Activated CD8-positive, alpha-beta T cell treated with anti-CD3 and anti-CD28 coated beads, Interleukin-2, amount 10 ng/mL, durations not matched to agents 7 days and 5 days (primary cell): ENCODE results near the gene ZNF346. TPM values are rescaled to one million over a fixed set of nuclear protein-coding genes. Genes with fewer than 3 reads are reported as not detected.

Experiments
- ATAC-seq: fragments of 150-1000 bp; cut with Tn5 transposase; one replicate; pipeline ENCODE4 v1.10.0; 2021; ENCODE audit warnings: moderate library complexity
- CTCF ChIA-PET: fragments of 350-600 bp; sonication (Branson Sonifier 250); formaldehyde crosslinking; loops from one replicate; lab custom pipeline; 2021; ENCODE audit warnings: antibody characterized with exemption; lab: Charles Lee
- POLR2A ChIA-PET: fragments of 350-600 bp; sonication (Branson Sonifier 250); formaldehyde crosslinking; loops from one replicate; lab custom pipeline; 2021; ENCODE audit warnings: antibody characterized with exemption; lab: Charles Lee
- DNase-seq: peaks from one replicate; pipeline ENCODE4 v3.0.0-alpha.2; 2020
- H3K27ac Mint-ChIP-seq: one replicate; pipeline ENCODE4 v1.8.0; 2021; ENCODE audit warnings: mild to moderate bottlenecking, mixed read lengths
- H3K27me3 Mint-ChIP-seq: one replicate; pipeline ENCODE4 v1.8.0; 2021; ENCODE audit warnings: low read depth, mixed read lengths
- H3K36me3 Mint-ChIP-seq: one replicate; pipeline ENCODE4 v1.8.0; 2021; ENCODE audit warnings: low read depth, mixed read lengths
- H3K4me1 Mint-ChIP-seq: one replicate; pipeline ENCODE4 v1.8.0; 2021; ENCODE audit warnings: low read depth, mixed read lengths
- H3K4me3 Mint-ChIP-seq: one replicate; pipeline ENCODE4 v1.8.0; 2021; ENCODE audit warnings: mild to moderate bottlenecking, mixed read lengths
- H3K9me3 Mint-ChIP-seq: one replicate; pipeline ENCODE4 v1.8.0; 2022; ENCODE audit warnings: mixed read lengths; ENCODE audit not compliant: insufficient read depth
- total RNA-seq, 2 experiments: library from RNA; stranded (reverse); gene quantifications; one replicate each; pipeline ENCODE4 v1.2.3, GENCODE V29; 2021

Gene ZNF346
- total RNA-seq, 2 experiments from 2014 or later, result 25.1 to 29.8 TPM

GRCh38 chr5:177015156-177015555 is 7.3 kb upstream of the ZNF346 start:
- H3K9me3 Mint-ChIP-seq, result no peaks in the 10 kb centered on the region
- CTCF ChIA-PET, result interaction anchor here (0.8 kb wide), 1 partner anchor 354 kb away, joined by 3 read pairs; no protein-coding TSS in a partner anchor
- H3K27me3 Mint-ChIP-seq, result no peaks in the 10 kb centered on the region
- no peak overlapping the region for H3K27ac Mint-ChIP-seq
- H3K4me1 Mint-ChIP-seq, result peaks cover 2% of the 10 kb centered on the region
- ATAC-seq (no peak), DNase-seq (no peak)
- H3K36me3 Mint-ChIP-seq, result no peaks in the 10 kb centered on the region
- H3K4me3 Mint-ChIP-seq, result no peak overlapping the region
- POLR2A ChIA-PET, result no interaction called here

GRCh38 chr5:177018341-177018740 is 4.2 kb upstream of the ZNF346 start:
- ChIA-PET CTCF (no interaction called here), POLR2A (no interaction called here)

GRCh38 chr5:177020033-177020432 is 2.5 kb upstream of the ZNF346 start:
- DNase-seq (no peak), ATAC-seq (no peak)
- peaks cover 14% of the 10 kb centered on the region for H3K36me3 Mint-ChIP-seq
- peaks cover 34% of the 10 kb centered on the region for H3K4me1 Mint-ChIP-seq
- ChIA-PET CTCF (interaction anchor here (0.7 to 3.3 kb wide), 8 partner anchors 11 to 274 kb away, joined by 3 to 26 read pairs (median 3); partner anchors contain the start of gene UIMC1), POLR2A (interaction anchor here (3.8 kb wide), 1 partner anchor 15 kb away, joined by 32 read pairs; the partner anchor contains the start of gene UIMC1)
- no peak overlapping the region for H3K4me3 Mint-ChIP-seq
- no peak overlapping the region for H3K27ac Mint-ChIP-seq
- no peaks in the 10 kb centered on the region for H3K27me3 Mint-ChIP-seq
- no peaks in the 10 kb centered on the region for H3K9me3 Mint-ChIP-seq

More at GRCh38 chr5:177018341-177018740, 4.2 kb upstream of the ZNF346 start:
- ATAC-seq (no peak), DNase-seq (no peak)
- H3K27ac Mint-ChIP-seq, result no peak overlapping the region
- H3K36me3 Mint-ChIP-seq, result peaks cover 6% of the 10 kb centered on the region
- H3K4me3 Mint-ChIP-seq, result no peak overlapping the region
- H3K27me3 Mint-ChIP-seq, result no peaks in the 10 kb centered on the region
- H3K4me1 Mint-ChIP-seq, result peaks cover 20% of the 10 kb centered on the region
- no peaks in the 10 kb centered on the region for H3K9me3 Mint-ChIP-seq

- Mint-ChIP-seq H3K4me1 (peaks cover 40% of the 10 kb centered on the region), H3K9me3 (no peaks in the 10 kb centered on the region), H3K4me3 (peak overlapping the region; percentile 99), H3K27ac (peak overlapping the region; percentile 96), H3K27me3 (no peaks in the 10 kb centered on the region), H3K36me3 (peaks cover 27% of the 10 kb centered on the region)
- ATAC-seq (peak; percentile 6), DNase-seq (peak; percentile 23)
- ChIA-PET CTCF (interaction anchor here (1.2 to 1.5 kb wide), 2 partner anchors 17 to 49 kb away, joined by 4 read pairs; partner anchors contain the start of gene UIMC1), POLR2A (interaction anchor here (1.7 to 3.8 kb wide), 2 partner anchors 11 to 18 kb away, joined by 4 to 32 read pairs; partner anchors contain the start of gene UIMC1)
These were observed 788 bp downstream of the ZNF346 start for GRCh38 chr5:177023303-177023664.

GRCh38 chr5:177024559-177024958 is 2.1 kb downstream of the ZNF346 start:
- ATAC-seq, result no peak
- H3K27ac Mint-ChIP-seq, result no peak overlapping the region

DNA sequence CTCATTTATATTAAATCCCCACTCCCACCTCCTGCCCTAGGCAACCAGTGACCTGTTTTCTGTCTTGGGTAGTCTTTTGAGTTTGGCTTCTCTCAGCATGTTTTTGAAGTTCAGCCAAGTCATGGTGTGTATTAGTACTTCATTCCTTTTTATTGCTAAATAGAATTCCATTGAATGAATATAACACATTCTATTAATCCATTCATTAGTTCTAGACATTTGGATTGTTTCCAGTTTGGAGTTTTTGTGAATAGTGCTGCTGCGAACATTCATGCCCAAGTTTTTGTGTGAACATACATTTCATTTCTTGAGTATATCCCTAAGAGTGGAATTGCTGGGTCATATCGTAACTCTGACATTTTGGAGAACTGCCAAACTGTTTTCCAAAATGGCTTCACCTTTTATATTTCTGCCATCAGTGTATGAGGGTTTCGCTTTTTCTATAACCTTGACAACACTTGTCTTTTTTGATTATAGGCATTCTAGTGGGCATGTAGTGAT is 2.7 kb downstream of the ZNF346 start:
- CTCF ChIA-PET, result interaction anchor here (1.1 kb wide), 1 partner anchor 11 kb away, joined by 3 read pairs; no protein-coding TSS in a partner anchor
- ATAC-seq, result no peak

More at GRCh38 chr5:177024559-177024958, 2.1 kb downstream of the ZNF346 start:
- ChIA-PET POLR2A (no interaction called here), CTCF (interaction anchor here (1.1 kb wide), 1 partner anchor 12 kb away, joined by 3 read pairs; no protein-coding TSS in a partner anchor)
- no peak for DNase-seq
- Mint-ChIP-seq H3K36me3 (peaks cover 35% of the 10 kb centered on the region), H3K9me3 (no peaks in the 10 kb centered on the region), H3K4me3 (no peak overlapping the region), H3K4me1 (peaks cover 40% of the 10 kb centered on the region), H3K27me3 (no peaks in the 10 kb centered on the region)

DNA sequence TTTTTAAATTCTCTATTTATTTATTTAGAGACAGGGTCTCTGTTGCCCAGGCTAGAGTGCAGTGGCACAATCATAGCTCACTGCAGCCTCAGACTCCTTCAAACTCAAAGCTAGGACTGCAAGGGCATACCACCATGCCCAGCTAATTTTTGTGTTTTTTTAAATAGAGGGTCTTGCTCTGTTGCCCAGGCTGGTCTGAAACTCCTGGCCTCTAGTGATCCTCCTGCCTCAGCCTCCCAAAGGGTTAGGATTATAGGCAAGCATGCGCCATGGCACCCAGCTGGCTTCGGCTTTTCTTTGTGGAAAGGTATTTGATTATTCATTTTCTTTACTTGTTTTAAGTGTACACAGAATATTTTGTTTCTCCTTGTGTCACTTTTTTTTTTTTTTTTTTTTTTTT is 5.2 kb downstream of the ZNF346 start:
- Mint-ChIP-seq H3K4me1 (peaks cover 28% of the 10 kb centered on the region), H3K27me3 (no peaks in the 10 kb centered on the region), H3K36me3 (peaks cover 48% of the 10 kb centered on the region), H3K4me3 (no peak overlapping the region), H3K27ac (no peak overlapping the region), H3K9me3 (peaks cover 5% of the 10 kb centered on the region)
- DNase-seq, result no peak
- POLR2A ChIA-PET, result interaction anchor here (1.1 kb wide), 1 partner anchor 31 kb away, joined by 3 read pairs; no protein-coding TSS in a partner anchor
- CTCF ChIA-PET, result interaction anchor here (1.2 kb wide), 1 partner anchor 367 kb away, joined by 4 read pairs; no protein-coding TSS in a partner anchor
- ATAC-seq, result no peak

More for the DNA sequence above, 2.7 kb downstream of the ZNF346 start:
- Mint-ChIP-seq H3K9me3 (no peaks in the 10 kb centered on the region), H3K27me3 (no peaks in the 10 kb centered on the region), H3K27ac (no peak overlapping the region), H3K4me1 (peaks cover 38% of the 10 kb centered on the region), H3K4me3 (no peak overlapping the region), H3K36me3 (peaks cover 40% of the 10 kb centered on the region)
- DNase-seq, result no peak
- POLR2A ChIA-PET, result no interaction called here

DNA sequence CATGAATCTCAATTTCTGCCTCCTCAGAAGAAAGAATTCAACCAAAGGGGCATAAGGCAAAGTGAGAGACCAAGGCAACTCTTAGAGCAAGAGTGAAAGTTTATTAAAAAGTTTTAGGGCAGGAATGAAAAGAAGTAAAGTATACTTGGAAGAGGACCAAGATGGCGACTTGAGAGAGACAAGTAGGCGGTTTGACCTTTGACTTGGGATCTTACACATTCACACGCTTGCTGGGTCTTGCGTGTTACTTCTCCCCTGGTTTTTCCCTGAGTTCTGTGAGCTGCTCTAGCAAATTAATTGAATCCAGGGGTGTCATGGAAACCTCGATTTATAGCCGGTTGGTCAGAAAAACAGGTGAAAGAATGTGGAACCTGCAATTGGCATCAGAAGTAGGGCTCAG is 7.0 kb downstream of the ZNF346 start:
- H3K27ac Mint-ChIP-seq, result no peak overlapping the region
- no peak for DNase-seq
- ATAC-seq, result no peak
- no peak overlapping the region for H3K4me3 Mint-ChIP-seq
- no peaks in the 10 kb centered on the region for H3K27me3 Mint-ChIP-seq
- peaks cover 5% of the 10 kb centered on the region for H3K9me3 Mint-ChIP-seq
- CTCF ChIA-PET, result interaction anchor here (0.6 kb wide), 1 partner anchor 17 kb away, joined by 3 read pairs; no protein-coding TSS in a partner anchor
- POLR2A ChIA-PET, result no interaction called here
- peaks cover 52% of the 10 kb centered on the region for H3K36me3 Mint-ChIP-seq
- H3K4me1 Mint-ChIP-seq, result peaks cover 18% of the 10 kb centered on the region

- H3K4me1 Mint-ChIP-seq, result peaks cover 21% of the 10 kb centered on the region
- POLR2A ChIA-PET, result no interaction called here
- H3K27ac Mint-ChIP-seq, result peak overlapping the region; percentile 54
- CTCF ChIA-PET, result interaction anchor here (1.4 kb wide), 1 partner anchor 11 kb away, joined by 3 read pairs; no protein-coding TSS in a partner anchor
- peaks cover 28% of the 10 kb centered on the region for H3K36me3 Mint-ChIP-seq
- ATAC-seq, result peak; percentile 77
- H3K4me3 Mint-ChIP-seq, result no peak overlapping the region
- H3K27me3 Mint-ChIP-seq, result no peaks in the 10 kb centered on the region
- H3K9me3 Mint-ChIP-seq, result peaks cover 5% of the 10 kb centered on the region
- DNase-seq, result peak; percentile 25
These were observed 13.5 kb downstream of the ZNF346 start for GRCh38 chr5:177035976-177036375.

DNA sequence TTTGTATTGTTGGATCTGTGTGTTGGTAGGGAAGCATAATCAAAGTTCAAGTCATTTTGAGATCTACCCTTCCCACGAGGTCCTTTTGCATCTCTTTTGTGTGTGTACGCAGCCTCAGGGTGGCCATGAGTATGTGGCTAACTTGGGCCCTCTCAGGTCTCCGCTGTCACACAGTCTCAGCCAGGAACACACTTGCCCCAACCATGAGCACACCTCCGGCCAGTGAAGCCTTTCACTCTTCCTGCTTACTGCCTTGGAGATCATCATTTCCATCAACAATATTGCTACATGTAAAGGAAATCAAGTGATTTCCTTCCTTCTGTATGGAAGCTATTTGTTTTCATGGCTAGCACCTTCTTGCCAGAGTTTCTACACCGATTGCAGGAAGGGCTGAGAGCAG is 13.9 kb downstream of the ZNF346 start:
- Mint-ChIP-seq H3K4me1 (peaks cover 17% of the 10 kb centered on the region), H3K36me3 (peaks cover 29% of the 10 kb centered on the region), H3K4me3 (no peak overlapping the region), H3K9me3 (peaks cover 3% of the 10 kb centered on the region), H3K27ac (no peak overlapping the region), H3K27me3 (no peaks in the 10 kb centered on the region)
- ATAC-seq (peak; percentile 26), DNase-seq (no peak)
- CTCF ChIA-PET, result interaction anchor here (1.4 kb wide), 1 partner anchor 12 kb away, joined by 3 read pairs; no protein-coding TSS in a partner anchor
- POLR2A ChIA-PET, result no interaction called here

DNA sequence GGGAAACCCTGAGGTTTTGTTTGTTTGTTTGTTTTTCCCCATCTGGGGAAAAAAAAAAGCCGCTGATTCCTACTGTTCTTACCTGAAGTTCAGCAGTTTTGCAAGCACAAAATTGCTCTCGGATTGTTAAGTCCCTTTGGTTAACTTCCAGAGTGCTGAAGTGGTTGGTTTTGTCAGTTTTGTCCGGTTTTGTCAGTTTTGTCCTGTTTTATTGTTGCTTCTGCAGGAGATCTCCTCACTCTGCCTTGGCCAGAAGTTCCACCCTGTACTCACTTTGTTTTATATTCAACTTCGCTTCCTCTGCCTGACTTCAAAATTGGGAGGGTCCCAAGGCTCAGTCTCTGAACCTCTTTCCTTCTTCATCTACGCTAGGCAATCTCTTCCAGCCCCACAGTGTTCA is 14.4 kb downstream of the ZNF346 start:
- DNase-seq, result no peak
- H3K27ac Mint-ChIP-seq, result no peak overlapping the region
- no peaks in the 10 kb centered on the region for H3K27me3 Mint-ChIP-seq
- ChIA-PET CTCF (interaction anchor here (1.4 kb wide), 1 partner anchor 12 kb away, joined by 3 read pairs; no protein-coding TSS in a partner anchor), POLR2A (no interaction called here)
- no peak overlapping the region for H3K4me3 Mint-ChIP-seq
- no peak for ATAC-seq
- peaks cover 14% of the 10 kb centered on the region for H3K4me1 Mint-ChIP-seq
- H3K36me3 Mint-ChIP-seq, result peaks cover 30% of the 10 kb centered on the region
- H3K9me3 Mint-ChIP-seq, result no peaks in the 10 kb centered on the region
